Measurements from ENCODE around the gene RNFT1.
"Not testable (repeated sequence)": the region's sequence is repeated elsewhere in the genome, so short reads cannot be mapped to it uniquely, and the experiment has no call there.

DNA sequence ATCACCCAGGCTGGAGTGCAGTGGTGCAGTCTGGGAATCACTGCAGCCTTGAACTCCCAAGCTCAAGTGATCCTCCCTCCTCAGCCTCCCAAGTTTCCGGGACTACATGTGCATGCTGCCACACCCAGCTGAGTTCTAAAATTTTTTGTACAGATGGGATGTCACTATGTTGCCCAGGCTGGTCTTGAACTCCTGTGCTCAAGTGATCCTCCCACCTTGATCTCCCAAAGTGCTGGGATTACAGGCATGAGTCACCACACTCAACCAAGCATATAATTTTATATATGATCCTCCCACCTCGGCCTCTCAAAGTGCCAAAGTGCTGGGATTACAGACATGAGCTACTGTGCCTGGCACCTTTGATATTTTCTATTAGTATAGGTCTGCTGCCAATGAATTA is 7.2 kb upstream of the RNFT1 start:
- TF ChIP-seq, protein P1, sequence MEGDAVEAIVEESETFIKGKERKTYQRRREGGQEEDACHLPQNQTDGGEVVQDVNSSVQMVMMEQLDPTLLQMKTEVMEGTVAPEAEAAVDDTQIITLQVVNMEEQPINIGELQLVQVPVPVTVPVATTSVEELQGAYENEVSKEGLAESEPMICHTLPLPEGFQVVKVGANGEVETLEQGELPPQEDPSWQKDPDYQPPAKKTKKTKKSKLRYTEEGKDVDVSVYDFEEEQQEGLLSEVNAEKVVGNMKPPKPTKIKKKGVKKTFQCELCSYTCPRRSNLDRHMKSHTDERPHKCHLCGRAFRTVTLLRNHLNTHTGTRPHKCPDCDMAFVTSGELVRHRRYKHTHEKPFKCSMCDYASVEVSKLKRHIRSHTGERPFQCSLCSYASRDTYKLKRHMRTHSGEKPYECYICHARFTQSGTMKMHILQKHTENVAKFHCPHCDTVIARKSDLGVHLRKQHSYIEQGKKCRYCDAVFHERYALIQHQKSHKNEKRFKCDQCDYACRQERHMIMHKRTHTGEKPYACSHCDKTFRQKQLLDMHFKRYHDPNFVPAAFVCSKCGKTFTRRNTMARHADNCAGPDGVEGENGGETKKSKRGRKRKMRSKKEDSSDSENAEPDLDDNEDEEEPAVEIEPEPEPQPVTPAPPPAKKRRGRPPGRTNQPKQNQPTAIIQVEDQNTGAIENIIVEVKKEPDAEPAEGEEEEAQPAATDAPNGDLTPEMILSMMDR (IDR thresholded peaks at IDR 0.05) = not testable (repeated sequence)
- TF ChIP-seq POLR2A (IDR thresholded peaks at IDR 0.05) = not testable (repeated sequence)

All from body of pancreas (tissue), 4 donors.